HG03442 (cell line): ENCODE measurements around the gene MAST4.
A peak's percentile ranks its signal among the peaks of the same experiment; 100 is the strongest.

ENCODE experiments used
- ATAC-seq: cut with Tn5 transposase; IDR thresholded peaks from one replicate; pipeline ENCODE4 v1.9.1; 2021; ENCODE audit warnings: mild to moderate bottlenecking, moderate library complexity; ENCODE audit not compliant: unreplicated experiment

MAST4 gene

GRCh38 chr5:66829826-66830225 lies 233.6 kb downstream of the MAST4 start:
- ATAC-seq = no peak

DNA sequence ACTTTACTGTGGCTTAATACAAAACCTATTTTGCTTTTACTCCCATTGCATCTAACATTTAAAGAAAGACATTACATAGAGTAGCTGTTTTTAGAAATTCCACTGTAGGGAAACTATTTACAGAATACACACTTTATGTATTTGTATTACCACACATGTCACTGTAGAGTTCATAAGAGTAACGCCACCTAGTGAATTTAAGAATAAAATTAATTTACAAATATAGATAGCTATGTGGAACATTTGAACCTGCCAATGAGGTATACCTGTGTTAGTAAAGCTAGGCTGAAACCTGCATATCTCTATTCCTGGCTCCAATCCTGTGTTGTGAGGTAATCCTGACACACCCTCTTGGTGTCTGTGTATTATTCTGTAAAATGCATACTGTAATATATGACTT lies 234.4 kb downstream of the MAST4 start:
- no peak for ATAC-seq

GRCh38 chr5:66839636-66840185 lies 243.5 kb downstream of the MAST4 start:
- no peak for ATAC-seq

DNA sequence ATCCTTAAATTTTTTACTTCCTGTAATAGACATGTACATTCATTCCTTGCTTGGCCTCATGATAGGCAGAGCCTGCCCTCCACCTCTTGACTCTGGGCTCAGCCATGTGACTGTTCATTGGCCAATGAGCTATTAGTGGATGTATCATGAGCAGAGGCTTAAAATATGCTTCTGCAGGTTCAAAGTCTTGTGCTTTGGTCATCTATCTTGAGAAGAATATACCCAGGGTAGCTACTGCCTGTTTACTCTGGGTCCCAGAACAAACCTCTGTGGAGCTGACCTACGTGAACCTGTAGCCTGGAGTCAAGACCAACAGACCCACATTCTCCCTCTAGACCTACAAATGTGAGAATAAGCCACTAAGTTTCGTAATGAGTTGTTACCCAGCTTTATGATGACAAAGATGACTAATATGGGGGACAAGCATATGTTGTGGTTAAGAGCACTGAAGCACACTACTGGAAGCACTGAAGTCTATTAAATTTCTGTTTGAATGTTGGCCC lies 244.4 kb downstream of the MAST4 start:
- ATAC-seq = peak; percentile 100

GRCh38 chr5:66841264-66841663 lies 245.1 kb downstream of the MAST4 start:
- ATAC-seq = no peak

- no peak for ATAC-seq
These were observed 246.3 kb downstream of the MAST4 start for GRCh38 chr5:66842540-66842939.

- no peak for ATAC-seq
These were observed 246.9 kb downstream of the MAST4 start for GRCh38 chr5:66843065-66843464.

- no peak for ATAC-seq
These were observed 252.8 kb downstream of the MAST4 start for GRCh38 chr5:66848749-66849641.

DNA sequence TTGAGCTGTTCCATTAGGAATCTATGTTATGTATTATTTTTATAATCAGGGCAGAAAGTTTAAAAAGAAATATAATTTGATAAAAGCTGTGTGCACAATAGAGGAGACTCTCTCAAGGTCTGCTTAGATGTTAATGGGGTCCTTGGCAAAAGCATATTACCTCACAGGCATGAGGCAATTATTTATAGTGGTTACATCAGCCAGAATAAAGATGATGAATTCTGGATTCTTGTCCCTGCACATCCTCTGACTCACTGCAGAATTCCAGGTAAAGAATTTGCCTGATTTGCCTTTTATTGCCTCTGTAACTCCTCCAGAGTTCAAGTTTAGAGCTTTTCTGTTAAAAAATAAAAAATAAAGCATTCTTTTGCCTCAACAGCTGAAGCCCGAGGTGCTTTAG lies 253.6 kb downstream of the MAST4 start:
- no peak for ATAC-seq

DNA sequence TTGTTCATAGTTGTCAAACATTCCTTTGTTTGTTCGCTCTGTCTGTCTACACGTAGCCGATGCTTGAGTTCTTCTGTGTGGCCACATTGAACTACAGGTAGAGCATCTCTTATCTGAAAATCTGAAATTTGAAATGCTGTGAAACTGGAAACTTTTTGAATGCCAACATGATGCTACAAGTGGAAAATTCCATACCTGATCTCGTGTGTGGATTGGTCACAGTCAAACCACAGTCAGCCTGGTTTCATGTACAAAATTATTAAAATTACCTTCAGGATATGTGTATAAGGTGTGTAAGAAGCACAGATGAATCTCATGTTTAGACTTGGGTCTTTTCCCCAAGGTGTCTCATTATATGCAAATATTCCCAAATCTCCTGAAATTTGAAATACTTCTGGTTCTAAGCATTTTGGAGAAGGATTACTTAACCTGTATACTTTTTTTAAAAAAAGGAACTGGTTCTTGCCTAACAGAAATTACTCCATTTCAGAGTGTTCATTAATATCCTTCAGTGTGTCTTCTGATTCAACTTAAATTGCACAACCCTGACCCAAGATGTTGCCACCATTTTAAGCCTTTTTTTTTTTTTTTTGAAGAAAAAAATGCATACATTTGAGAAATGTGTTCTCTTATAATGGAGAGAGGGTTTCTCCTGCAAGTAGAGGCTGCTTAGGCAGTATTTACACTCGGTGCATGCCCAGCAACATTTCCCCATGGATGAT lies 254.3 kb downstream of the MAST4 start:
- no peak for ATAC-seq

DNA sequence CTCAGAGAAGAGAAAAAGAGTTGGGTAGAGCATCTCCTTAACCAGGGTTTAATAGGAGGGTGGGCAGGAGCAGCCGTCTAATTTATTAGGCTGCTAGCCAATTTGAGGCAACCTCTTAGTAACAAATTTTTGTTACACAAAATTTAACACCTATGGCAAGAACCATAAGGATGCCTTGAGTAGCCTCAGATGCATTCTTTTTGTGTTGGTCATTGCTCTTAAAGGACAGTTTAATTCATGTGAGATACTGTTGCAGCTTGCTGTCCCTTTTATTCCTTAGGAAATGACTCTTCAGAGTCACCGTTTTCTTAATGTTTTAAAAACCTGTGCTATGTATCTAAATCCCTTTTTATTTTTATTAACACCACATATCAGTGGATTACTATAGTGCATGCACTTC lies 255.1 kb downstream of the MAST4 start:
- ATAC-seq = no peak

- ATAC-seq = no peak
These were observed 258.2 kb downstream of the MAST4 start for GRCh38 chr5:66854416-66854815.

DNA sequence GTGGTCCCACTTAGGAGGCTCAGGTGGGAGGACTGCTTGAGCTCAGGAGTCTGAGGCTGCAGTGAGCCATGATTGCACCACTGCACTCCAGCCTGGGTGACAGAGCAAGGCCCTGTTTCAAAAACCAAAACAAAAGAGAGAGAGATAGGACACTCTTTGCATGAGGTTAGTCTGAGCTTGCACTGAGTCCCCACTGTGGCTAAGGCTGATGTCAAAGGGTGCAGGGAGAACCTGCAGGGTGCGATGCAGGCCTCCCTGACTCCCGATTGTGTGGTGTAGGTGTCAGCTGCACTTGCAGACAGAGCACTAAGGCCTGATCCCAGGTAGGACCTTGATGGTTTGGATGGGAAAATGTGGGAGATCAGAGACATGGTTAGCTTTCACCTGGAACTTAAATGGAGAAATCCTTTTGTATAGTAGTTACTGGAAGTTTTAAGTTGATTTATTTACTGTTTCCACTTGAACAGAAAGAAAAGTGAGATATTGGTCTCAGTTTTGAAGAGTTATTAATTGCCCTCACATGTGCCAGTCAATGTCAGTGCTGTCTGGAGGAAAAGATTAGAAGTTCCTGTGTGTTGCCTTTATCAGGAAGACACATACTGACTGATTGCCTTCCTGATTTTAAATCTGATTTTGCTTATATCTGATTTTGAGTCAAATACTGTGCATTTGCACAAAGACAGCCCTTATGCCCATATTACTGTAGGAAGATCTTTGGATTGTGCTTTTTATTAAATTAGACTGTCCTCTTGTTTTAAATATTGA lies 260.0 kb downstream of the MAST4 start:
- no peak for ATAC-seq

DNA sequence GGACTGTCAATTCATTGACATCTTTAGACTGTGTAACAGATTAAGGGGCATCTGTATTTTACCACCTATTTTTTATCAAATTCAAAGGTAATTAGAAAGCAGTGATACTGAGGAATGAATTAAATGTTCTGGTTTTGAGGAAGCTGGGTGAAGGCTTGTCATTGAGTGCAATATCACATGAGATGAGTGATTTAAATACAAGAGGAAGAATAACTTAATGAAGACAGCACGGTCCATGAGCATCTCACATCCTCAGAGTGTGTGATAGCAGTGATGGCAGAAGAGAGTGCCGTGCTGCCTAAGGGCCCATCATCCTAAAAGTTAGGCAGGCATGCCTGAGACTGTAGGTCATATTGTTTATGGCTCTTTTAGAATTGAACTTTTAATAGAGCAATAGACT lies 263.3 kb downstream of the MAST4 start:
- ATAC-seq = no peak

- ATAC-seq = no peak
These were observed 264.2 kb downstream of the MAST4 start for GRCh38 chr5:66860199-66860975.

DNA sequence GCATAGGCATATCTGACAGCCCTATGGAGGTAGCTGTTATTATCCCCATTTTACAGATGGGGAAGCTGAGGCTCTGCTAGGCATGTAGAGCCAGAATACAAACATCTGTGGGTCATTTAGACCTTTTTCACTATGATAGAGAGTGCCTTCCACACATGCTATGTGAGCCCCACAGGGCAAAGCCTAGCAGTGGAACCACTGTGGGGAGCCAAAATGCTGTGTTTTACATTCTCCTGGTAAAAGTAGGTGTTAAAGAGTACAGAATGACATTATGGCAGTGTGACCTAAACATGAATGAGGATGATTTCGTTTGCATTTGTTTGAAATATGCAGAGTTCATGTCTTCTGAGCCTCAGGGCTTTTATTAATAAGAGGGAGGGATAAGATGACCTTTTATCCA lies 265.2 kb downstream of the MAST4 start:
- no peak for ATAC-seq

GRCh38 chr5:66862020-66862419 lies 265.8 kb downstream of the MAST4 start:
- ATAC-seq = no peak

- no peak for ATAC-seq
These were observed 267.3 kb downstream of the MAST4 start for GRCh38 chr5:66863243-66864170.

- no peak for ATAC-seq
These were observed 268.2 kb downstream of the MAST4 start for GRCh38 chr5:66864240-66864884.
